Psoas muscle (tissue), 8 donors: ENCODE results near the gene SLC47A2. TPM values are rescaled to one million over a fixed set of nuclear protein-coding genes. Genes with fewer than 3 reads are reported as not detected.

ENCODE experiments used
- ATAC-seq, 4 donors: fragments of 200-7000 bp; cut with Tn5 transposase; one replicate each; pipeline ENCODE4 v1.9.1; 2020; ENCODE audit warnings: moderate library complexity in 3 of 4, mild to moderate bottlenecking in 2 of 4
- DNase-seq, 2 donors: peaks; one replicate each; pipeline ENCODE4 v3.0.0-alpha.2; 2020
- H3K27ac ChIP-seq: fragments of 200-600 bp; one replicate; pipeline ENCODE4 v1.8.0; 2022
- H3K27me3 ChIP-seq, 3 donors: fragments of 200-600 bp in 1 of 3; one replicate each; pipeline versions ENCODE4 v1.6.1 to v1.8.0; 2013 to 2022; ENCODE audit warnings: low read length in 2 of 3, mild to moderate bottlenecking in 2 of 3, moderate library complexity in 1 of 3; ENCODE audit not compliant: insufficient read depth in 3 of 3
- H3K36me3 ChIP-seq, 2 donors: fragments of 200-600 bp in 1 of 2; one replicate each; pipeline versions ENCODE4 v1.6.1 to v1.8.0; 2013 to 2022; ENCODE audit warnings: low read depth in 1 of 2, mild to moderate bottlenecking in 1 of 2, moderate library complexity in 1 of 2; ENCODE audit not compliant: insufficient read depth in 1 of 2
- H3K4me1 ChIP-seq: fragments of 200-600 bp; one replicate; pipeline ENCODE4 v1.8.0; 2022
- H3K4me3 ChIP-seq: fragments of 200-600 bp; one replicate; pipeline ENCODE4 v1.8.0; 2022; ENCODE audit warnings: mild to moderate bottlenecking
- H3K9me3 ChIP-seq: fragments of 200-600 bp; one replicate; pipeline ENCODE4 v1.8.0; 2022
- CTCF ChIP-seq: fragments of 200-600 bp; IDR thresholded peaks from one replicate; pipeline ENCODE4 v1.8.0; 2022; ENCODE audit warnings: antibody characterized with exemption
- WGBS, 3 donors: extraction: QIAGEN DNeasy Blood & Tissue Kit; methylation state at CpG; one replicate each; pipeline versions ENCODE4 v1.1.6 to v1.1.7; 2013; 5-methylcytosine and 5-hydroxymethylcytosine counted together
- intact Hi-C, 2 donors: fragments of 100-400 bp; cut with DNase I; formaldehyde crosslinking; loops; one replicate each; pipeline versions ENCODE4 v1.11.0 to v1.14.2; 2022
- polyA plus RNA-seq, 3 donors: library from polyadenylated mRNA; stranded (reverse); fragments of 200-250 nt; gene quantifications; one replicate each; pipeline ENCODE4 v1.2.3, GENCODE V29; 2013
- total RNA-seq, 4 donors: library from RNA; stranded (reverse); fragmentation: NEBNext Ultra II Directional in 2 of 4; extraction: Animal tissue kit (Norgen Biotek cat#: 25700) in 2 of 4; gene quantifications; one replicate each; pipeline versions ENCODE4 v1.2.1 to v1.2.4, GENCODE V29; 2021 to 2023
- donor health status: healthy with polysubstance abuse.
- donor health status: DM: no; HTN: no; CAD: no; lungs with moderate emphysema.
- donor health status: Bipolar disorder and iron deficiency.
- donor health status: healthy.
- donor health status: DM: yes; HTN: yes; CAD: no.
- donor health status: DM: no; HTN: no; CAD: no.
- donor health status: DM: no; HTN: no; CAD: no.
- donor health status: DM: yes; HTN: yes; CAD: no.

SLC47A2 gene
- total and polyA plus RNA-seq, 7 donors: 0.01 to 1.1 (median 0.06) TPM; not detected in 3

GRCh38 chr17:19718041-19718612, 1.7 kb upstream of the SLC47A2 start:
- intact Hi-C loops: no loop called here
- H3K4me3 ChIP-seq: no peak overlapping the region
- ATAC-seq (no peak), DNase-seq (no peak)
- no peak overlapping the region for H3K27ac ChIP-seq
- H3K9me3 ChIP-seq: no peaks in the 10 kb centered on the region
- H3K27me3 ChIP-seq: no peaks in the 10 kb centered on the region
- TF ChIP-seq CTCF: no peak
- WGBS, 3 donors: 77 to 84% (median 80%) methylated on average over 12 of the region's 12 CpGs
- peaks cover 3% of the 10 kb centered on the region for H3K4me1 ChIP-seq
- H3K36me3 ChIP-seq: no peaks in the 10 kb centered on the region

GRCh38 chr17:19717411-19717908, 1.1 kb upstream of the SLC47A2 start:
- Histone ChIP-seq H3K36me3 (no peaks in the 10 kb centered on the region), H3K4me3 (no peak overlapping the region), H3K27me3 (no peaks in the 10 kb centered on the region), H3K4me1 (peaks cover 3% of the 10 kb centered on the region), H3K9me3 (no peaks in the 10 kb centered on the region), H3K27ac (no peak overlapping the region)
- ATAC-seq (no peak), DNase-seq (no peak)
- TF ChIP-seq CTCF: no peak
- 87 to 90% (median 89%) methylated on average over 10 of the region's 10 CpGs for WGBS, 3 donors
- intact Hi-C loops: no loop called here

- DNase-seq (no peak), ATAC-seq (peak in 1 of 4 donors; percentile 2)
- intact Hi-C loops: no loop called here
- H3K9me3 ChIP-seq: no peaks in the 10 kb centered on the region
- no peaks in the 10 kb centered on the region for H3K36me3 ChIP-seq
- H3K4me3 ChIP-seq: no peak overlapping the region
- no peak overlapping the region for H3K27ac ChIP-seq
- H3K27me3 ChIP-seq: no peaks in the 10 kb centered on the region
- 70 to 74% (median 74%) methylated on average over 7 of the region's 7 CpGs for WGBS, 3 donors
- H3K4me1 ChIP-seq: peaks cover 3% of the 10 kb centered on the region
- TF ChIP-seq CTCF: no peak
Measured at GRCh38 chr17:19717031-19717360, 612 bp upstream of the SLC47A2 start.

GRCh38 chr17:19714542-19715411, 1.6 kb downstream of the SLC47A2 start:
- Histone ChIP-seq H3K9me3 (no peaks in the 10 kb centered on the region), H3K27ac (no peak overlapping the region), H3K4me3 (no peak overlapping the region), H3K36me3 (no peaks in the 10 kb centered on the region), H3K27me3 (no peaks in the 10 kb centered on the region), H3K4me1 (peaks cover 3% of the 10 kb centered on the region)
- intact Hi-C loops: no loop called here
- WGBS, 3 donors: 92 to 94% (median 93%) methylated on average over 27 of the region's 27 CpGs
- DNase-seq (peak in 1 of 2 donors; percentile 19), ATAC-seq (no peak)
- no peak for TF ChIP-seq CTCF
